Rectal smooth muscle tissue (tissue), 1 donor: Measurements from ENCODE around the gene KLHDC4.

Source experiments
- H3K27ac ChIP-seq: one replicate; pipeline ENCODE4 v1.7.0; 2013; ENCODE audit warnings: low read depth, low read length, inconsistent platforms
- H3K27me3 ChIP-seq: one replicate; pipeline ENCODE4 v1.7.0; 2013; ENCODE audit warnings: low read length; ENCODE audit not compliant: control insufficient read depth, insufficient read depth
- H3K36me3 ChIP-seq: one replicate; pipeline ENCODE4 v1.7.0; 2013; ENCODE audit warnings: low read length; ENCODE audit not compliant: control insufficient read depth, insufficient read depth
- H3K4me1 ChIP-seq: one replicate; pipeline ENCODE4 v1.7.0; 2013; ENCODE audit warnings: low read length; ENCODE audit not compliant: control insufficient read depth, insufficient read depth
- H3K4me3 ChIP-seq: one replicate; pipeline ENCODE4 v1.7.0; 2013; ENCODE audit warnings: low read length
- H3K9ac ChIP-seq: one replicate; pipeline ENCODE4 v1.7.0; 2013; ENCODE audit warnings: low read length

Gene KLHDC4

DNA sequence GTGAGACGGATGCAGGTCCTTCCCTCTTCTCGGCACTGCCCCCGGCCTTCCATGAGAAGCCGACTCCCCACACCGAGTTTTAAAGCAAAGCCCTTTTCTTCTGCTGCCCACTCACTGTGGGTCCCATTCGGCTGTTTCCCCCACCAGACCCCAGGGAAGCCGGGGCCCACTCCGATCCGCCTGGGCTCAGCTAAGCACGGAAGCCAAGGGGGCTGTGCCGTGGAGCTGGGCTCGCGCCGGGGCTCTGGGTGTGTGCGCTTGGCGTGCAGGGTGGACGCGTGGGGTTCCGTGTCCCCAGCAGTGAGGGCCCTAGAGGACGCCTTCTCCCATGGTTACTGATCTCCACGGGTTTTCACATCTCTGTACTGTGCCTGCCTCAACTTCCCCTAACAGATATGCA, 68.5 kb downstream of the KLHDC4 start:
- no peak overlapping the region for H3K27ac ChIP-seq
- no peaks in the 10 kb centered on the region for H3K36me3 ChIP-seq
- no peak overlapping the region for H3K9ac ChIP-seq

DNA sequence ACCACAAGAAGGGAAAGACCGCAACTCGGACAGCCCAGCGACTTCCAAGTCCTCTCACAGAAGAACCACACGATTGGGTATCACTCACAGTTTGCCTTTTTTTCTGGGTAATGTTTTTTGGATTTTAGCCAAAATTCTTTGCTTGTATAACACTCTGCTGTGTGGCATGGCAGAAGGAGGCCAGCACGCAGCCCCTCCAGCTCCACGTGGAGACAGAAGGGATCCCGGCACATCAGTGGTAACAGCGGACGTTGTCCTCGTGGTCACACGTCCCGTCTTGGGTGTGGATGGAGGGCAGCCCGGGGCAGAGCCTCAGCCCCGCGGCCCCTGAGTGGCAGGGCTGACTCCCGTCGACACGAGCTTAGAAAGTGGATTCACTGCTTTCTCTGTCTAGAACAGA, 69.1 kb downstream of the KLHDC4 start:
- Histone ChIP-seq H3K36me3 (no peaks in the 10 kb centered on the region), H3K27ac (no peak overlapping the region), H3K9ac (no peak overlapping the region), H3K4me3 (no peak overlapping the region), H3K27me3 (no peaks in the 10 kb centered on the region), H3K4me1 (no peaks in the 10 kb centered on the region)

More for the DNA sequence above, 68.5 kb downstream of the KLHDC4 start:
- H3K27me3 ChIP-seq, result no peaks in the 10 kb centered on the region
- no peak overlapping the region for H3K4me3 ChIP-seq
- no peaks in the 10 kb centered on the region for H3K4me1 ChIP-seq

DNA sequence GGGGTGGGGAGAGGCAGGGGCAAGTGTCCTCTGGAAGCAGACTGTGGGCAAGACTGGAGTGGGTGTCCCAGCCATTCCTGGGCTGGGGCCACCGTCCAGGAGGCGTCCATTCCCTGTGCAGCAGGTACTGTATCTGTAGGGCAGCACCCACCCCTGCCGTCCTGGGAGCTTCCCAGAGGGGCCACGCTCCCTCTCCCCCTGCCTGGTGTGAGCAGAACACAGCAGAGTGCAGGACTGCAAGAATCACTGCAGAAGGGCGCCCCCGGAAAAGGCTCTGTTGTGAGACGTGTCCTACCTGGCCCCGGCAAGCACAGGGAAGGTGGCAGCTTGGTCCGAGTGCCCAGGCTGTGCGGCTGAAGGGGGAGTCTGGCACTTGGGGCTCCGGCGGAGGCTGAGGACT, 70.3 kb downstream of the KLHDC4 start:
- no peaks in the 10 kb centered on the region for H3K27me3 ChIP-seq
- no peak overlapping the region for H3K27ac ChIP-seq
- H3K36me3 ChIP-seq, result no peaks in the 10 kb centered on the region
- H3K4me3 ChIP-seq, result no peak overlapping the region
- H3K9ac ChIP-seq, result no peak overlapping the region
- no peaks in the 10 kb centered on the region for H3K4me1 ChIP-seq

DNA sequence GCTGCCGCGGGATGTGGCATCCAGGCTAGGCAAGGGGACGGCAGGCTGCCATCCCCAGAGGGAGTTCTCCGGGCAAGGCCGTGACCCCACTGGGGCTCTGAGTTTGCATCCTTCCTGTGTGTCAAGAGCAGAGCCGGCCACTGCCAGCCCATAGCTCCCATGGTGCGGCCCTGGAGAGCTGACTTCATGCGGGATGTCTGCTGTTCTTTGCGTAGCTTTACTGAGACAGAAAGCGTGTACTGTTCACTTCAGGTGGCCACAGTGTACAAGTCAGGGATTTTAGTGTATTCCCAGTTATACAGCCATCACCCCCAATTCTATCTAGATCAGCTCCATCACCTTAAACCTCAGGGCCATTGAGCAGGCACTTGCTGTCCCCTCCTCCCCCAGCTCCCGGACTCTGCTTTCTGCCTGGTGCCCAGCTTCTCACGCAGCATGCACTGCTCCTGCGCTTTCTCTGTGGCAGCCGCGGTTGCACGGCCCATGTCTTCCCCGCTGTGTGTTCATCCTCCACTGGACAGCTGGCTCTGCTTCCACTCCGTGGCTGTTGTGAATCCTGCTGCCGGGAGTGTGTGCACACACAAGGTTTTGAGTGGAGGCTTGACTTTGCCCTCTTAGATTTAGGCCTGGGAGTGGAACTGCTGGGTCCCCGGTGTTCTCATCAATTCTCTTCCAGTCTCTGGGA, 71.2 kb downstream of the KLHDC4 start:
- no peaks in the 10 kb centered on the region for H3K36me3 ChIP-seq
- no peak overlapping the region for H3K4me3 ChIP-seq
- no peak overlapping the region for H3K9ac ChIP-seq
- H3K4me1 ChIP-seq, result no peaks in the 10 kb centered on the region
- H3K27me3 ChIP-seq, result no peaks in the 10 kb centered on the region
- no peak overlapping the region for H3K27ac ChIP-seq

DNA sequence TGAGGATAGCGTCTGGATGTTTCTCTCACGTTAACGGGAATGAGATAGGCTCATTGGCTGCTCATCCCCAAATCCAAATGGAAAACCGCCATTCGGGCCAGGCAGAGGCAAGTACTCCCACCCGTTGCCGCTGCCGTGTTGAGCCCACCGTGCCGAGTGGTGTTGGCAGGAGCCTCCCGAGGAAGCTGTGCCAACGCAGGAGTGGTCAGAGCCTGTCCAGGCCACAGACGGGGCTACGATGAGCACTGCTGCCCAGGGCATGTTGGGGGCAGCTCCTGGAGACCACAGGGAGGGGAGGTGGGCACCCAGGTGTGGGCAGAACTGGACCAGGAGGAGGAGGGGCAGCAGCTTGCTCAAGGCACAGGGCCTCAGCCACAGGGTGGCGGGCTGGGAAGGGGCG, 72.0 kb downstream of the KLHDC4 start:
- Histone ChIP-seq H3K9ac (no peak overlapping the region), H3K4me3 (no peak overlapping the region), H3K36me3 (no peaks in the 10 kb centered on the region), H3K27me3 (no peaks in the 10 kb centered on the region), H3K4me1 (no peaks in the 10 kb centered on the region), H3K27ac (no peak overlapping the region)

DNA sequence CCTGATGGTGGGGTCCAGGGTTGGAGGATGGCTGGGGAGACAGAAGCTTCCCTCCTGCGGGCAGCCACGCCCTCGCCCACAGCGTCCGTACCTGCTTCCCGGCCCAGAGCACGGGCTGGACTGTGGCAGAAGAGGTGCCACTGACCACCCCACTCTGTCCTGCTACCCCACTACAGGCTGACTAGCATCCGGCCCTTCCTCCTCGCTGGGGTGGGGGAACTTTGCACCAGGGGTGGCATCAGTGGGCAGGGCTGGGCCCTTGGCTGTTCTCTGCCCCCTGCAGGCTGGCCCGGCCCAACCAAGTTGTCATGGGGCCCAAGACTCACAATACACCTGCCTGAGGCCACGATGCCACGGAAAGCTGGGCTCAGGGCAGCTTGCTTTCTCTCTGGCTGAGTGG, 73.0 kb downstream of the KLHDC4 start:
- Histone ChIP-seq H3K4me3 (no peak overlapping the region), H3K27ac (no peak overlapping the region), H3K9ac (no peak overlapping the region)

DNA sequence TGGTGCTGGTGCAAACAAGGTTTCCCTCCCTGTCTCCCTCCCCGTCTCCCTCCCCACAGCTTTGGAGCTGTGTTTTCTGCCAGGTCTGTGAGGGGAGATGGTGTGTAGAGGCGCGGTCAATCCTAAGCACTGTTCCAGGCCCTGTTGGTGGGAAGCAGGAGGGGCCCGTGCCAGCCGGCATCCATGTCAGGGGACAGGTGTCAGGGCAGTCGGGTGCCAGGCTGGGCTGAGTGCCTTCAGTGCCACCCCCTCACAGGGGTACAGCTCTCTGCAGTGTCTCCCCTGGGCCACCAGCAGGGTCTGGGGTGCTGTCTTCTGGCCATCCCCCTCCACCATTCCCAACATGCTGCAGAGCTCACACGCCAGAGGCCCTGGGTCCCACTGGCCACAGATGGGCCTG, 73.6 kb downstream of the KLHDC4 start:
- Histone ChIP-seq H3K4me1 (no peaks in the 10 kb centered on the region), H3K27me3 (no peaks in the 10 kb centered on the region), H3K36me3 (no peaks in the 10 kb centered on the region), H3K4me3 (no peak overlapping the region), H3K27ac (no peak overlapping the region), H3K9ac (no peak overlapping the region)

More for the DNA sequence above, 73.0 kb downstream of the KLHDC4 start:
- no peaks in the 10 kb centered on the region for H3K4me1 ChIP-seq
- H3K36me3 ChIP-seq, result no peaks in the 10 kb centered on the region
- H3K27me3 ChIP-seq, result no peaks in the 10 kb centered on the region

DNA sequence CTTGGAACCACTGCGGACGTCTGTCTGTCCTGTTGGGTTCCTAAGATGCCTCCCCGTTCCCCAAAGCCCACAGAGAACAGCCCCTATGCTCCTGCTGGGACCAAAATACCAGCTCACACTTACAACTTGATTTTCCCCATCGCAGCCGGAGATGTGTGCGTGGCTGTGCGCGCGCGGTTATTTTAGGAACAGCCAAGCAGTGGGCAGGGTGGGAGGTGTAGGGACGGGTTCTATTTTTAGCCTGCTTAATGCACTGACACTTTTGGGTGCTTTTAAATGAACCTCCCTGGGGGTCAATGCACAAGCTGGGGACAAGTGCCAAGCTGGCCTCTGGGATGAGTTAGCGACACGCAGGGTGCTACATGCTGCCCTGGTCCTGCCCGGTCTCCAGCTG, 74.1 kb downstream of the KLHDC4 start:
- no peak overlapping the region for H3K27ac ChIP-seq
- no peaks in the 10 kb centered on the region for H3K27me3 ChIP-seq
- H3K4me1 ChIP-seq, result no peaks in the 10 kb centered on the region
- no peaks in the 10 kb centered on the region for H3K36me3 ChIP-seq
- H3K4me3 ChIP-seq, result no peak overlapping the region
- H3K9ac ChIP-seq, result no peak overlapping the region

DNA sequence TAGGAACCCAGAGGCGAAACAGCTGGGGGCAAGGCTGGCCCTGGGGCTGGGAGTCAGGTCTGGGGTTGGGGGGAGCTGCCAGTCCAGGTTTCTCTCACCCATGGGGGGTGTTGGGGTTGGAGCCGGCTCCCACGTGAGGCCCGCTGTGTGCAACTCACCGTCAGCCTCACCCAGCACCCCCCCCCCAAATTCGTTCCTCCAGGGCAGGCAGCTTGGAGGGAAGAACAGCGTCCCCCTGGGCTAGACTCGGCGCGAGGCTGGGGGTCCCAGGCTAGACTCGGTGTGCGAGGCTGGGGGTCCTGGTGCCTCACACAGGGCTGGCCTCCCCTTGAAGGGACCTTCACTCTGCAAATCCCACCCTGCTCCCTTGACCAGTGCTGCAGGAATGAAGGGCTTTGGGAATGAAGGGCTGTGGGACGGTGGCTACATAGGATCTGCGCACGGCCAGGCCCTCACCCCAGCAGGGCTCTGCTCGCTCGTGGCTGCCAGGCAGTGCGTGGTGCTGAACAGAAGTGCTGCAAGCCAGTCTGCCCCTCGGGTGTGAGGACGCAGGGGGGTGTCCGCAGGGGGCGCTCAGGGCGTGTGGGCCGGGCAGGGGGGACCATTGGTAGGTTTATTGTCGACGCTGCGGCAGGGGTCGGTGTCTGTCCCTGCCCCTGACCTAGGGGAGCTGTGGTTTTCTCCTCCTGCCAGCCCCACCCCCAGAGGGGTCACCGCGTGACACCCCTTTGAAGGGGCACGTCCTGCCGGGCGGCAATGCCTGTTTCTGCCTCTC, 74.7 kb downstream of the KLHDC4 start:
- no peak overlapping the region for H3K4me3 ChIP-seq
- H3K36me3 ChIP-seq, result no peaks in the 10 kb centered on the region
- no peaks in the 10 kb centered on the region for H3K4me1 ChIP-seq
- H3K9ac ChIP-seq, result no peak overlapping the region
- H3K27ac ChIP-seq, result no peak overlapping the region
- no peaks in the 10 kb centered on the region for H3K27me3 ChIP-seq

DNA sequence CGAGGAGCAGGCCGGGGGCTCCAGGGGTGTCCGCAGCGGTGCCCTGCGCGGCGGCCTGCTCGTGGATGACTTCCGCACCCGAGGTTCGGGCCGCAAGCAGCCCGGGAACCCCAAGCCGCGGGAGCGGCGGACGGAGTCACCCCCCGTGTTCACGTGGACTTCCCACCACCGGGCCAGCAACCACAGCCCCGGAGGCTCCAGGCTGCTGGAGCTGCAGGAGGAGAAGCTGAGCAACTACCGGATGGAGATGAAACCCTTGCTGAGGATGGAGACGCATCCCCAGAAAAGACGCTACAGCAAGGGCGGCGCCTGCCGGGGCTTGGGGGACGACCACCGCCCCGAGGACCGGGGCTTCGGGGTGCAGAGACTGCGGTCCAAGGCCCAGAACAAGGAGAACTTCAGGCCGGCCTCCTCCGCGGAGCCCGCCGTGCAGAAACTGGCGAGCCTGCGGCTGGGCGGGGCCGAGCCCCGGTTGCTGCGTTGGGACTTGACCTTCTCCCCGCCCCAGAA, 75.8 kb downstream of the KLHDC4 start:
- Histone ChIP-seq H3K4me3 (no peak overlapping the region), H3K27ac (no peak overlapping the region), H3K36me3 (no peaks in the 10 kb centered on the region), H3K9ac (no peak overlapping the region), H3K27me3 (no peaks in the 10 kb centered on the region), H3K4me1 (no peaks in the 10 kb centered on the region)

DNA sequence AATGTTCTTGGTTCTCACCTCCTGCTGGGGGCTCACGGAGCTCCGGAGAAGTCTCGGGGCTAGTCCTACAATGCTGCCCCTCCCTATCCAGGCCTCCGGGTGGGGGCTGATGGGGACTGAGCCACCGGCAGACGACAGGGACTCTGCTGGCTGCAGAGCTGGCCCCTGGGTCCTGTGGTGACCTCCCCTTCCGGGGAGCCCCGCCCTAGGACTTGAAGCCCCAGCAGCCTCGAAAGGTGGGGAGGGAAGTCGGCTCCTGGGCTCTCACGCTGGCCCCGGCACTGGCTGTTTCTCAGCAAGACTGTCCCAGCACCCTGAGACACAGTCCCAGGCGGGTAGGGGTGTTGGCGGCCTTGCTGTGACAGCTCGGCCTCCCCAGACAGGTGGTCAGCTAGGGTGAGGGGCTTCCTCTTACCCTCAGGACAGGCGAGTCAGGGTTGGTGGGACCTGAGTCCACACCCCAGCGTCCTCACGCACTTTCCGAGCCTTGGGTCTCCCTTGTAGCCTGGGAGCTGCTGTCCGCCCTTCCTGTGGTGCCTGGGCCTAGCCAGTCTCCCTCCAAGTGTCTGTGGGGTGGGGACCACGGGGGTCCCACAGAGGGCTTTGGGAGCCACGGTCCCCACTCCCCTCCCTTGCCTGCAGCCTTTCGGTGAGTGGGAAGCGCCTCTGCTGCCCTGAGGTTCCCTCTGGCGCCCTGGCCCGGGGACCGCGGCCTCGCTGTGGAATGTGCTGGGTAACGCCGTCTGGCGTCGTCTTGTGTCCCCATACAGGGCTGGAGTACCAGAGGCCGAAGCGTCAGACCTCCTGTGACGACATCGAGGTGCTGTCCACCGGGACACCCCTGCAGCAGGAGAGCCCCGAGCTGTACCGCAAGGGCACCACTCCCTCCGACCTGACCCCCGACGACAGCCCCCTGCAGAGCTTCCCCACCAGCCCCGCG, 76.6 kb downstream of the KLHDC4 start:
- Histone ChIP-seq H3K36me3 (no peaks in the 10 kb centered on the region), H3K4me3 (no peak overlapping the region), H3K9ac (no peak overlapping the region), H3K4me1 (no peaks in the 10 kb centered on the region), H3K27me3 (no peaks in the 10 kb centered on the region), H3K27ac (no peak overlapping the region)

DNA sequence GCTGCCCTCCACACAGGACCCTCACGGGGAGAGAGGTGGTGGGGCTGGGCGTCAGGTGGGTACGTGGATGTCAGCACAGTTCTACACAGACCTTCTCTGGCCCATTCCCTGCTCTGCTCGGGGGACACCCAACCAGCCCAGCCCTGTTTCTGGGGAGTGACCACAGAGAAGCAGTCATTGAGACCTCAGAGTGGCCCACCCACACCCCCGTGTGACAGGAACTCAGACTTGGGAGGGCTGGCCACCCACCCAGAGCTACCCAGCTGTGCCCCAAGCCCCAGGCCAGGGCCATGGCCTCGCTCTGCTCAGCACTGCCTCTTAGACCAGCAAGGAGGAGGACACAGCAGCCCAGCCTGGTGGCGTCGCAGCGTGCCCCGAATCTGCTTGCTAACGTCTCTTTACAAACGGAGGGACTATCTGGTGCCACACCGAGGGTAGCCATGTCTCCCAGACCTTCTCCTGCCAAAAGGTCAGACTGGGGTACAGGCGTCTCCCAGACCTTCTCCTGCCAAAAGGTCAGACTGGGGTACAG, 77.7 kb downstream of the KLHDC4 start:
- Histone ChIP-seq H3K27me3 (no peaks in the 10 kb centered on the region), H3K4me1 (no peaks in the 10 kb centered on the region), H3K9ac (no peak overlapping the region), H3K27ac (no peak overlapping the region), H3K36me3 (no peaks in the 10 kb centered on the region), H3K4me3 (no peak overlapping the region)
